SK-N-SH (cell line): ENCODE results near the gene NCF2. TPM values are rescaled to one million over a fixed set of nuclear protein-coding genes. Genes with fewer than 3 reads are reported as not detected.

ENCODE experiments used
- CTCF ChIA-PET: fragments of 300-600, 350-600 bp; formaldehyde crosslinking; extraction: SDS; loops from one replicate; lab custom pipeline; 2021; lab: Yijun Ruan, JAX
- POLR2A ChIA-PET: fragments of 350-600 bp; sonication (Branson Sonifier 250); formaldehyde crosslinking; extraction: SDS; loops from one replicate; lab custom pipeline; 2020; ENCODE audit warnings: antibody characterized with exemption, inconsistent platforms; lab: Yijun Ruan, JAX
- DNase-seq: peaks from one replicate; pipeline ENCODE4 v3.0.0; 2012
- H2AFZ ChIP-seq: fragments of 200-600 bp; sonication (generic); 2 replicates; pipeline ENCODE4 v1.8.1; 2016; ENCODE audit warnings: antibody characterized with exemption, mild to moderate bottlenecking, low read depth
- H3F3A ChIP-seq: fragments of 200-600 bp; sonication (generic); replicated peaks from 2 replicates; pipeline ENCODE3; 2016; ENCODE audit warnings: antibody characterized with exemption, mild to moderate bottlenecking; ENCODE audit not compliant: insufficient read depth
- H3K27ac ChIP-seq, 2 experiments: fragments of 200-500 bp in 1 of 2; fragments of 200-600 bp in 1 of 2; sonication (Bioruptor generic) in 1 of 2; sonication (generic), shearing (Covaris generic) in 1 of 2; 2 replicates each; pipeline versions ENCODE4 v1.5.1 to v1.6.1; 2014 to 2016; ENCODE audit warnings: low read depth in 2 of 2, inconsistent platforms in 1 of 2, low read length in 1 of 2, mild to moderate bottlenecking in 1 of 2, mixed read lengths in 1 of 2
- H3K27me3 ChIP-seq: fragments of 200-600 bp; sonication (generic), shearing (Covaris generic); 2 replicates; pipeline ENCODE4 v1.6.1; 2016; ENCODE audit warnings: mixed run types; ENCODE audit not compliant: insufficient read depth
- H3K36me3 ChIP-seq, 2 experiments: fragments of 200-500 bp in 1 of 2; fragments of 200-600 bp in 1 of 2; sonication (Bioruptor generic) in 1 of 2; sonication (generic) in 1 of 2; replicated peaks in 1 of 2; 2 replicates each; pipeline versions ENCODE3 to v1.5.1; 2014 to 2016; ENCODE audit warnings: low read length in 1 of 2, mild to moderate bottlenecking in 1 of 2; ENCODE audit not compliant: insufficient read depth in 2 of 2, control insufficient read depth in 1 of 2
- H3K4me1 ChIP-seq, 2 experiments: fragments of 200-500 bp in 1 of 2; fragments of 200-600 bp in 1 of 2; sonication (Bioruptor generic) in 1 of 2; sonication (generic), shearing (Covaris generic) in 1 of 2; 2 replicates each; pipeline versions ENCODE4 v1.5.1 to v1.6.1; 2014 to 2016; ENCODE audit warnings: low read depth in 1 of 2, low read length in 1 of 2, mixed run types in 1 of 2; ENCODE audit not compliant: insufficient read depth in 2 of 2, control insufficient read depth in 1 of 2
- H3K4me2 ChIP-seq: fragments of 200-600 bp; sonication (generic), shearing (Covaris generic); 2 replicates; pipeline ENCODE4 v1.6.1; 2017; ENCODE audit warnings: mixed run types
- H3K4me3 ChIP-seq, 2 experiments: fragments of 200-500 bp in 1 of 2; fragments of 200-600 bp in 1 of 2; sonication (Bioruptor generic) in 1 of 2; sonication (generic), shearing (Covaris generic) in 1 of 2; 2 replicates each; pipeline versions ENCODE4 v1.5.1 to v1.8.1; 2014 to 2016; ENCODE audit warnings: low read depth in 2 of 2, inconsistent platforms in 1 of 2, low read length in 1 of 2, mild to moderate bottlenecking in 1 of 2, mixed read lengths in 1 of 2, moderate library complexity in 1 of 2
- H3K79me2 ChIP-seq: fragments of 200-600 bp; sonication (generic); 2 replicates; pipeline ENCODE4 v1.8.1; 2017; ENCODE audit warnings: mild to moderate bottlenecking; ENCODE audit not compliant: insufficient read depth
- H3K9ac ChIP-seq: fragments of 200-600 bp; sonication (generic); 2 replicates; pipeline ENCODE4 v1.6.1; 2017; ENCODE audit warnings: mixed run types
- H3K9me2 ChIP-seq: fragments of 200-600 bp; sonication (generic); 2 replicates; pipeline ENCODE4 v1.6.1; 2017; ENCODE audit warnings: mixed run types
- H3K9me3 ChIP-seq: fragments of 200-600 bp; sonication (generic); 2 replicates; pipeline ENCODE4 v1.6.1; 2017; ENCODE audit warnings: mixed run types, mild to moderate bottlenecking, moderate library complexity
- H4K20me1 ChIP-seq: fragments of 200-600 bp; sonication (generic); 2 replicates; pipeline ENCODE4 v1.6.1; 2017; ENCODE audit warnings: mild to moderate bottlenecking, mixed run types; ENCODE audit not compliant: insufficient read depth
- EP300 ChIP-seq, 2 experiments: IDR thresholded peaks; 2 replicates each; pipeline versions ENCODE4 v1.4.0 to v1.6.1; 2012; ENCODE audit warnings: borderline replicate concordance in 1 of 2, low read depth in 1 of 2, low read length in 1 of 2
- EZH2phosphoT487 ChIP-seq: fragments of 200-600 bp; sonication (generic); IDR thresholded peaks from 2 replicates; pipeline ENCODE4 v1.6.1; 2017; ENCODE audit warnings: low read depth, mixed run types, mild to moderate bottlenecking, antibody characterized with exemption, moderate library complexity, borderline replicate concordance
- MXI1 ChIP-seq: IDR thresholded peaks from 2 replicates; pipeline ENCODE4 v1.6.1; 2012; ENCODE audit warnings: mild to moderate bottlenecking, low read depth, low read length, improper control_type of control experiment
- SIN3A ChIP-seq: IDR thresholded peaks from 2 replicates; pipeline ENCODE4 v1.6.1; 2012; ENCODE audit warnings: low read depth, mild to moderate bottlenecking, low read length, moderate library complexity, borderline replicate concordance
- TEAD4 ChIP-seq: IDR thresholded peaks from 2 replicates; pipeline ENCODE4 v1.4.0; 2012; ENCODE audit warnings: mild to moderate bottlenecking, borderline replicate concordance; ENCODE audit not compliant: insufficient read depth
- WGBS: methylation state at CpG from one replicate; pipeline ENCODE4 v1.1.6; 2017; ENCODE audit warnings: low lambda C conversion rate; 5-methylcytosine and 5-hydroxymethylcytosine counted together
- polyA plus RNA-seq, 3 experiments: library from polyadenylated mRNA; depleted of rRNA; stranded (reverse); fragments of >200 nt; gene quantifications; 2 replicates each; pipeline ENCODE4 v1.2.3, GENCODE V29; 2012
- TF ChIP-seq, protein P1 (sequence below): fragments of 150-350 bp; IDR thresholded peaks from 2 replicates; pipeline ENCODE4 v1.6.1; 2016; ENCODE audit warnings: mild to moderate bottlenecking, low read depth, low read length
- TF ChIP-seq, protein P2 (sequence below): IDR thresholded peaks from 2 replicates; pipeline ENCODE4 v1.4.0; 2012; ENCODE audit warnings: low read depth, borderline replicate concordance
- TF ChIP-seq, protein P3 (sequence below): IDR thresholded peaks from 2 replicates; pipeline ENCODE4; 2012

The NCF2 gene
- polyA plus RNA-seq, 1 of the 3 experiments (the other 2 are of a cell fraction), result 2.0 TPM

DNA sequence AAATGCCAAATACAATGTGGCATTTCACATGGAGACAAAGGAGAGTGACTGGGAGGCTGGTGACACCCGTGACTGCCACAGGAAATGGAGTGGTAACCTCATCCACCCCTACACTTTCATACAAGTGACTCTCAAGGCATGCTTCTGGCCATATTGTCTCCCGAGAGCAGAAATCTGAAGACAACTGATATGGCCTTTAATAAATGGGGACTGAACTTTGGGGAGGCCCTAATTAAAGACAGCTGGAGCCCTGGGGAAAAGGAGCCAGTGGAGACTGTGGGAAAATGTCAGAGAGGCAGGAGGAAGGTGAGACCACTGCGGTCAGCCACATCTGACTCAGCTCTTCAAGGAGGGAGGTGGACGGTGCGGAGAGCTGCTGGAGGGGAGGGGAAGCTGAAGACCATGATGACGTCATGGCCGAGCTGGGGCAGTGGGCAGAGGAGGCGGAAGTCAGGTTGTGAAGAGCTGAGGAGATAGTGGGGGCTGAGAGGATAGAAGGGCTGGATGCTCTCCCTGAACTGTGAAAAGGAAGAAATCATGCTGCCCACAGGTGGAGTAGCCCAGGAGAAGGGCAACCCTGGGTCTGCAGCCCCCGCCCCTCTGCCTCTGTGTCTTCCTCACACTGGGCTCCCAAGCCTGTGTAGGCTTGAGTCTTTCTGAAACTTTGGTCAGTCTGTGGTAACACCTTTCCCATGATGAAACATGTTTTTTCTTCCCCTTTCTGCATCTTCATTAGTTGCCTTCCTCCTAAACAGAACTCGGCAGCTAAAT lies 14.0 kb upstream of the NCF2 start (continued):
- TF ChIP-seq MXI1 (no peak), EZH2phosphoT487 (no peak), EP300 (IDR thresholded peaks at IDR 0.05; ENCODE audit: borderline replicate concordance in 1 of 2, low read depth in 1 of 2, low read length in 1 of 2) (peak in 1 of 2 experiments; percentile 70; a peak in 1 of 4 replicates), SIN3A (no peak), TEAD4 (no peak)
- TF ChIP-seq, protein P1, sequence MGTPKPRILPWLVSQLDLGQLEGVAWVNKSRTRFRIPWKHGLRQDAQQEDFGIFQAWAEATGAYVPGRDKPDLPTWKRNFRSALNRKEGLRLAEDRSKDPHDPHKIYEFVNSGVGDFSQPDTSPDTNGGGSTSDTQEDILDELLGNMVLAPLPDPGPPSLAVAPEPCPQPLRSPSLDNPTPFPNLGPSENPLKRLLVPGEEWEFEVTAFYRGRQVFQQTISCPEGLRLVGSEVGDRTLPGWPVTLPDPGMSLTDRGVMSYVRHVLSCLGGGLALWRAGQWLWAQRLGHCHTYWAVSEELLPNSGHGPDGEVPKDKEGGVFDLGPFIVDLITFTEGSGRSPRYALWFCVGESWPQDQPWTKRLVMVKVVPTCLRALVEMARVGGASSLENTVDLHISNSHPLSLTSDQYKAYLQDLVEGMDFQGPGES, result no peak
- TF ChIP-seq, protein P2, sequence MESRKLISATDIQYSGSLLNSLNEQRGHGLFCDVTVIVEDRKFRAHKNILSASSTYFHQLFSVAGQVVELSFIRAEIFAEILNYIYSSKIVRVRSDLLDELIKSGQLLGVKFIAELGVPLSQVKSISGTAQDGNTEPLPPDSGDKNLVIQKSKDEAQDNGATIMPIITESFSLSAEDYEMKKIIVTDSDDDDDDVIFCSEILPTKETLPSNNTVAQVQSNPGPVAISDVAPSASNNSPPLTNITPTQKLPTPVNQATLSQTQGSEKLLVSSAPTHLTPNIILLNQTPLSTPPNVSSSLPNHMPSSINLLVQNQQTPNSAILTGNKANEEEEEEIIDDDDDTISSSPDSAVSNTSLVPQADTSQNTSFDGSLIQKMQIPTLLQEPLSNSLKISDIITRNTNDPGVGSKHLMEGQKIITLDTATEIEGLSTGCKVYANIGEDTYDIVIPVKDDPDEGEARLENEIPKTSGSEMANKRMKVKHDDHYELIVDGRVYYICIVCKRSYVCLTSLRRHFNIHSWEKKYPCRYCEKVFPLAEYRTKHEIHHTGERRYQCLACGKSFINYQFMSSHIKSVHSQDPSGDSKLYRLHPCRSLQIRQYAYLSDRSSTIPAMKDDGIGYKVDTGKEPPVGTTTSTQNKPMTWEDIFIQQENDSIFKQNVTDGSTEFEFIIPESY, result no peak

DNA sequence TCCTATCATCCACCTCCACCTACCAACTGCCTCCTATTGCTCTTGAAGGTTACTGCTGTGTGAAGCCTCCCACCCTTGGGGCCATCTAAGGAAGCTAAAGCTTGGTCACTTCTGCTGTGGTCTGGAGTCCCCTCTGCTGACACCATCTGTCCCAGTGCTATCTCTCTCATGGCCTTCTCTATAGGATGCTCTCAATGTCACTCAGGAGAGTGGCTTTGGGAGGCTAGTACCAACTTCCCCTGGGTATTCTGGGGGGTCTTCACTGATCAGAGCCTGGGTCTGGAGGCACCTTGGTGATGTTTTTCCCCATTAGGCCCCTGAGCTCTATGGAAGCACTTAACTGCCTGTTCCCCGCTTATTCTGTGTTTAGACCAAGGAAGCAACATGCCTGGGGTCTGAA lies 12.3 kb upstream of the NCF2 start:
- TF ChIP-seq, protein P3, sequence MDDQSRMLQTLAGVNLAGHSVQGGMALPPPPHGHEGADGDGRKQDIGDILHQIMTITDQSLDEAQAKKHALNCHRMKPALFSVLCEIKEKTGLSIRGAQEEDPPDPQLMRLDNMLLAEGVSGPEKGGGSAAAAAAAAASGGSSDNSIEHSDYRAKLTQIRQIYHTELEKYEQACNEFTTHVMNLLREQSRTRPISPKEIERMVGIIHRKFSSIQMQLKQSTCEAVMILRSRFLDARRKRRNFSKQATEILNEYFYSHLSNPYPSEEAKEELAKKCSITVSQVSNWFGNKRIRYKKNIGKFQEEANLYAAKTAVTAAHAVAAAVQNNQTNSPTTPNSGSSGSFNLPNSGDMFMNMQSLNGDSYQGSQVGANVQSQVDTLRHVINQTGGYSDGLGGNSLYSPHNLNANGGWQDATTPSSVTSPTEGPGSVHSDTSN, result no peak
- H3K4me3 ChIP-seq, result no peak overlapping the region
- DNase-seq, result no peak
- no peaks in the 10 kb centered on the region for H3K27me3 ChIP-seq
- ChIA-PET POLR2A (no interaction called here), CTCF (no interaction called here)
- peaks cover 24% of the 10 kb centered on the region for H3F3A ChIP-seq
- H3K9me2 ChIP-seq, result no peaks in the 10 kb centered on the region
- H3K4me1 ChIP-seq, result peaks cover 9 to 13% of the 10 kb centered on the region in 2 experiments; a peak in 1 of 4 replicates
- WGBS, result 100% methylated on average over 1 of the region's 1 CpG
- no peaks in the 10 kb centered on the region for H3K36me3 ChIP-seq
- no peaks in the 10 kb centered on the region for H3K9me3 ChIP-seq
- H3K9ac ChIP-seq, result no peak overlapping the region
- no peak overlapping the region for H3K27ac ChIP-seq
- no peaks in the 10 kb centered on the region for H4K20me1 ChIP-seq
- no peaks in the 10 kb centered on the region for H3K79me2 ChIP-seq
- H2AFZ ChIP-seq, result no peak overlapping the region
- no peak overlapping the region for H3K4me2 ChIP-seq
